ENCODE data around the gene JAML. TPM values are rescaled to one million over a fixed set of nuclear protein-coding genes. Genes with fewer than 3 reads are reported as not detected.

Gene JAML
- total RNA-seq, 2 donors from 2014 or later = 3.8 to 7.0 TPM

GRCh38 chr11:118243161-118243560, 18.4 kb upstream of the JAML start:
- DNase-seq (ENCODE audit: low spot score) = no peak
- intact Hi-C loops (cut with DNase I) = no loop called here

- intact Hi-C loops (cut with DNase I) = no loop called here
- no peak for DNase-seq (ENCODE audit: low spot score)
Measured at GRCh38 chr11:118241764-118242098, 16.9 kb upstream of the JAML start.

- no peak for DNase-seq (ENCODE audit: low spot score)
- intact Hi-C loops (cut with DNase I) = no loop called here
Measured at GRCh38 chr11:118240999-118241763, 16.4 kb upstream of the JAML start.

GRCh38 chr11:118239509-118240205, 14.8 kb upstream of the JAML start:
- intact Hi-C loops (cut with DNase I) = no loop called here
- DNase-seq (ENCODE audit: low spot score) = no peak

- no peak for DNase-seq (ENCODE audit: low spot score)
- intact Hi-C loops (cut with DNase I) = no loop called here
Measured at GRCh38 chr11:118238929-118239328, 14.1 kb upstream of the JAML start.

GRCh38 chr11:118238421-118238820, 13.6 kb upstream of the JAML start:
- intact Hi-C loops (cut with DNase I) = no loop called here
- DNase-seq (ENCODE audit: low spot score) = no peak

- intact Hi-C loops (cut with DNase I) = no loop called here
- DNase-seq (ENCODE audit: low spot score) = no peak
Measured at GRCh38 chr11:118236170-118236569, 11.4 kb upstream of the JAML start.

- intact Hi-C loops (cut with DNase I) = no loop called here
- DNase-seq (ENCODE audit: low spot score) = no peak
Measured at GRCh38 chr11:118234833-118235232, 10.0 kb upstream of the JAML start.

- DNase-seq (ENCODE audit: low spot score) = no peak
- intact Hi-C loops (cut with DNase I) = no loop called here
Measured at GRCh38 chr11:118233850-118234249, 9.0 kb upstream of the JAML start.

GRCh38 chr11:118233377-118233776, 8.6 kb upstream of the JAML start:
- no peak for DNase-seq (ENCODE audit: low spot score)
- intact Hi-C loops (cut with DNase I) = no loop called here

GRCh38 chr11:118232659-118233058, 7.8 kb upstream of the JAML start:
- intact Hi-C loops (cut with DNase I) = no loop called here
- DNase-seq (ENCODE audit: low spot score) = no peak

GRCh38 chr11:118231461-118231860, 6.7 kb upstream of the JAML start:
- intact Hi-C loops (cut with DNase I) = no loop called here
- DNase-seq (ENCODE audit: low spot score) = no peak

- DNase-seq (ENCODE audit: low spot score) = no peak
- intact Hi-C loops (cut with DNase I) = no loop called here
Measured at GRCh38 chr11:118230088-118230487, 5.3 kb upstream of the JAML start.

GRCh38 chr11:118229274-118229847, 4.5 kb upstream of the JAML start:
- DNase-seq (ENCODE audit: low spot score) = no peak

GRCh38 chr11:118227865-118228785, 3.3 kb upstream of the JAML start:
- intact Hi-C loops (cut with DNase I) = no loop called here
- no peak for DNase-seq (ENCODE audit: low spot score)

More at GRCh38 chr11:118229274-118229847, 4.5 kb upstream of the JAML start:
- intact Hi-C loops (cut with DNase I) = no loop called here

GRCh38 chr11:118226781-118227180, 2.0 kb upstream of the JAML start:
- intact Hi-C loops (cut with DNase I) = no loop called here
- no peak for DNase-seq (ENCODE audit: low spot score)

GRCh38 chr11:118226296-118226695, 1.5 kb upstream of the JAML start:
- intact Hi-C loops (cut with DNase I) = no loop called here
- DNase-seq (ENCODE audit: low spot score) = no peak

GRCh38 chr11:118223992-118224391, 819 bp downstream of the JAML start:
- DNase-seq (ENCODE audit: low spot score) = no peak
- intact Hi-C loops (cut with DNase I) = no loop called here

GRCh38 chr11:118223570-118223969, 1.2 kb downstream of the JAML start:
- intact Hi-C loops (cut with DNase I) = no loop called here
- DNase-seq (ENCODE audit: low spot score) = no peak

GRCh38 chr11:118222437-118222836, 2.4 kb downstream of the JAML start:
- intact Hi-C loops (cut with DNase I) = no loop called here
- no peak for DNase-seq (ENCODE audit: low spot score)

All from posterior vena cava (tissue), 2 donors.